Inflammatory macrophage treated with lipopolysaccharide for 4 hours (primary cell): ENCODE results near the gene NDOR1.

ENCODE experiments used
- DNase-seq: peaks from one replicate; pipeline ENCODE4 v3.0.0-alpha.2; 2020

Gene NDOR1

GRCh38 chr9:137199411-137200121, 5.9 kb upstream of the NDOR1 start:
- no peak for DNase-seq

GRCh38 chr9:137200311-137201204, 4.9 kb upstream of the NDOR1 start, which contains the start of gene TPRN:
Gene TPRN (minus strand): TSS chr9:137200741. CDS start chr9:137200711, 30 bp downstream.
- peak; percentile 100 for DNase-seq

- DNase-seq = no peak
Measured at GRCh38 chr9:137201205-137201868, 4.2 kb upstream of the NDOR1 start.

GRCh38 chr9:137202966-137203365, 2.5 kb upstream of the NDOR1 start:
- DNase-seq = no peak

GRCh38 chr9:137204731-137205125, 772 bp upstream of the NDOR1 start:
- no peak for DNase-seq

- DNase-seq = no peak
Measured at GRCh38 chr9:137206602-137207001, 1.1 kb downstream of the NDOR1 start.

GRCh38 chr9:137211532-137211931, 6.0 kb downstream of the NDOR1 start:
- no peak for DNase-seq

- DNase-seq = no peak
Measured at GRCh38 chr9:137212520-137212919, 7.0 kb downstream of the NDOR1 start.

- DNase-seq = no peak
Measured at GRCh38 chr9:137213160-137214060, 7.9 kb downstream of the NDOR1 start.

- DNase-seq = no peak
Measured at GRCh38 chr9:137214620-137215019, 9.1 kb downstream of the NDOR1 start.

- no peak for DNase-seq
Measured at GRCh38 chr9:137215196-137215986, 9.9 kb downstream of the NDOR1 start.

GRCh38 chr9:137216188-137216965, 10.9 kb downstream of the NDOR1 start:
- DNase-seq = no peak

- no peak for DNase-seq
Measured at GRCh38 chr9:137217276-137218211, 12.0 kb downstream of the NDOR1 start.

- DNase-seq = no peak
Measured at GRCh38 chr9:137218212-137218753, 12.8 kb downstream of the NDOR1 start.

- peak; percentile 34 for DNase-seq
Measured at GRCh38 chr9:137218754-137219271, 13.3 kb downstream of the NDOR1 start.

- no peak for DNase-seq
Measured at GRCh38 chr9:137219757-137220316, 14.3 kb downstream of the NDOR1 start.

- no peak for DNase-seq
Measured at GRCh38 chr9:137220317-137221094, 15.0 kb downstream of the NDOR1 start.

- DNase-seq = no peak
Measured at GRCh38 chr9:137221095-137221505, 15.6 kb downstream of the NDOR1 start.
